Measurements from ENCODE around the gene ADCY2. TPM values are rescaled to one million over a fixed set of nuclear protein-coding genes. Genes with fewer than 3 reads are reported as not detected.

Gene ADCY2
- total RNA-seq, 1 experiment from 2014 or later, result not detected

- H3K4me1 Mint-ChIP-seq (ENCODE audit: low read depth, unreplicated experiment), result peaks cover 5% of the 10 kb centered on the region
- Histone ChIP-seq H3K4me1 (no peaks in the 10 kb centered on the region), H3K9me3 (no peaks in the 10 kb centered on the region), H3K36me3 (ENCODE audit: control insufficient read depth, insufficient read depth, low read length) (no peaks in the 10 kb centered on the region), H3K27me3 (replicated peaks; ENCODE audit: control insufficient read depth, insufficient read depth, low read length) (no peaks in the 10 kb centered on the region), H3K4me3 (ENCODE audit: low read depth, low read length) (no peak overlapping the region)
- peaks cover 7% of the 10 kb centered on the region for H3K36me3 Mint-ChIP-seq (ENCODE audit: insufficient read depth, unreplicated experiment)
- ChIA-PET CTCF (no interaction called here), POLR2A (no interaction called here)
- no peak for DNase-seq
- TF ChIP-seq CTCF (IDR thresholded peaks at IDR 0.05; ENCODE audit: insufficient read depth in 1 of 2, low read depth in 1 of 2, low read length in 1 of 2, severe bottlenecking in 1 of 2, unreplicated experiment in 1 of 2), result no peak
- intact Hi-C loops (cut with micrococcal nuclease; ENCODE audit: unreplicated experiment), result loop anchor here (10.0 kb wide), 1 partner anchor 93 kb away; no protein-coding TSS in a partner anchor
- H3K27ac Mint-ChIP-seq (ENCODE audit: unreplicated experiment), result no peak overlapping the region
- no peaks in the 10 kb centered on the region for H3K9me3 Mint-ChIP-seq (ENCODE audit: unreplicated experiment)
- H3K27me3 Mint-ChIP-seq (ENCODE audit: insufficient read depth, unreplicated experiment), result no peaks in the 10 kb centered on the region
- H3K4me3 Mint-ChIP-seq (ENCODE audit: unreplicated experiment), result no peak overlapping the region
- no TSS peak for BruUV-seq (replicated peaks)
Observed at GRCh38 chr5:7857361-7857760, 461.4 kb downstream of the ADCY2 start.

- Mint-ChIP-seq H3K27ac (ENCODE audit: unreplicated experiment) (no peak overlapping the region), H3K4me3 (ENCODE audit: unreplicated experiment) (no peak overlapping the region), H3K9me3 (ENCODE audit: unreplicated experiment) (no peaks in the 10 kb centered on the region), H3K4me1 (ENCODE audit: low read depth, unreplicated experiment) (peaks cover 5% of the 10 kb centered on the region), H3K27me3 (ENCODE audit: insufficient read depth, unreplicated experiment) (no peaks in the 10 kb centered on the region), H3K36me3 (ENCODE audit: insufficient read depth, unreplicated experiment) (peaks cover 13% of the 10 kb centered on the region)
- ChIA-PET CTCF (no interaction called here), POLR2A (no interaction called here)
- BruUV-seq (replicated peaks), result no TSS peak
- Histone ChIP-seq H3K36me3 (ENCODE audit: control insufficient read depth, insufficient read depth, low read length) (no peaks in the 10 kb centered on the region), H3K9me3 (no peaks in the 10 kb centered on the region), H3K27me3 (replicated peaks; ENCODE audit: control insufficient read depth, insufficient read depth, low read length) (no peaks in the 10 kb centered on the region), H3K4me3 (ENCODE audit: low read depth, low read length) (no peak overlapping the region), H3K4me1 (no peaks in the 10 kb centered on the region)
- TF ChIP-seq CTCF (IDR thresholded peaks at IDR 0.05; ENCODE audit: insufficient read depth in 1 of 2, low read depth in 1 of 2, low read length in 1 of 2, severe bottlenecking in 1 of 2, unreplicated experiment in 1 of 2), result no peak
- DNase-seq, result no peak
- intact Hi-C loops (cut with micrococcal nuclease; ENCODE audit: unreplicated experiment), result loop anchor here (10.0 kb wide), 1 partner anchor 93 kb away; no protein-coding TSS in a partner anchor
Observed at GRCh38 chr5:7857926-7858632, 462.1 kb downstream of the ADCY2 start.

- Histone ChIP-seq H3K27me3 (replicated peaks; ENCODE audit: control insufficient read depth, insufficient read depth, low read length) (no peaks in the 10 kb centered on the region), H3K36me3 (ENCODE audit: control insufficient read depth, insufficient read depth, low read length) (peaks cover 1% of the 10 kb centered on the region; the same call in 1 of the 2 replicates), H3K4me3 (ENCODE audit: low read depth, low read length) (no peak overlapping the region), H3K4me1 (0 out of 2 replicates have a peak, but pooled peaks cover 7% of the 10 kb centered on the region), H3K9me3 (no peaks in the 10 kb centered on the region)
- H3K27me3 Mint-ChIP-seq (ENCODE audit: insufficient read depth, unreplicated experiment), result no peaks in the 10 kb centered on the region
- CTCF ChIA-PET, result no interaction called here
- H3K9me3 Mint-ChIP-seq (ENCODE audit: unreplicated experiment), result no peaks in the 10 kb centered on the region
- H3K27ac Mint-ChIP-seq (ENCODE audit: unreplicated experiment), result no peak overlapping the region
- H3K4me1 Mint-ChIP-seq (ENCODE audit: low read depth, unreplicated experiment), result no peaks in the 10 kb centered on the region
- DNase-seq, result no peak
- POLR2A ChIA-PET, result no interaction called here
- H3K36me3 Mint-ChIP-seq (ENCODE audit: insufficient read depth, unreplicated experiment), result peaks cover 38% of the 10 kb centered on the region
- no TSS peak for BruUV-seq (replicated peaks)
- no peak for TF ChIP-seq CTCF (IDR thresholded peaks at IDR 0.05; ENCODE audit: insufficient read depth in 1 of 2, low read depth in 1 of 2, low read length in 1 of 2, severe bottlenecking in 1 of 2, unreplicated experiment in 1 of 2)
- no peak overlapping the region for H3K4me3 Mint-ChIP-seq (ENCODE audit: unreplicated experiment)
- intact Hi-C loops (cut with micrococcal nuclease; ENCODE audit: unreplicated experiment), result no loop called here
Observed at GRCh38 chr5:7866196-7866595, 470.3 kb downstream of the ADCY2 start.

All from Caco-2 (cell line).